Hepatocyte (in vitro differentiated cells): Measurements from ENCODE around the gene ANKS1B. TPM values are rescaled to one million over a fixed set of nuclear protein-coding genes. Genes with fewer than 3 reads are reported as not detected.

Source experiments
- DNase-seq: peaks from one replicate; pipeline ENCODE4 v3.0.0-alpha.2; 2016; ENCODE audit warnings: low spot score
- H2AFZ ChIP-seq: fragments of 200-600 bp; sonication (generic); 2 replicates; pipeline ENCODE4 v1.6.0; 2016; ENCODE audit warnings: antibody characterized with exemption, mild to moderate bottlenecking
- H3K27ac ChIP-seq: fragments of 200-600 bp; sonication (generic); 2 replicates; pipeline ENCODE4 v1.5.1; 2016; ENCODE audit warnings: mild to moderate bottlenecking
- H3K27me3 ChIP-seq: fragments of 200-600 bp; sonication (generic); 2 replicates; pipeline ENCODE4 v1.6.1; 2016
- H3K36me3 ChIP-seq: fragments of 200-600 bp; sonication (generic); replicated peaks from 2 replicates; pipeline ENCODE4 v1.5.1; 2016; ENCODE audit warnings: low read depth; ENCODE audit not compliant: insufficient read depth
- H3K4me1 ChIP-seq: fragments of 200-600 bp; sonication (generic); 2 replicates; pipeline ENCODE4 v1.5.1; 2016; ENCODE audit warnings: mild to moderate bottlenecking, moderate library complexity; ENCODE audit not compliant: insufficient read depth
- H3K4me2 ChIP-seq: fragments of 200-600 bp; sonication (generic); 2 replicates; pipeline ENCODE4 v1.6.0; 2016
- H3K4me3 ChIP-seq: fragments of 200-600 bp; sonication (generic); 2 replicates; pipeline ENCODE4 v1.5.1; 2016; ENCODE audit warnings: mild to moderate bottlenecking
- H3K79me2 ChIP-seq: fragments of 200-600 bp; sonication (generic); 2 replicates; pipeline ENCODE4 v1.6.0; 2017; ENCODE audit warnings: mild to moderate bottlenecking
- H3K9me2 ChIP-seq: fragments of 200-600 bp; sonication (generic); replicated peaks from 2 replicates; pipeline ENCODE4 v1.6.0; 2017; ENCODE audit warnings: mild to moderate bottlenecking; ENCODE audit not compliant: insufficient read depth
- H3K9me3 ChIP-seq: fragments of 200-600 bp; sonication (generic); 2 replicates; pipeline ENCODE4 v1.5.1; 2016; ENCODE audit warnings: low read depth, mild to moderate bottlenecking
- H4K20me1 ChIP-seq: fragments of 200-600 bp; sonication (generic); 2 replicates; pipeline ENCODE4 v1.6.0; 2016; ENCODE audit warnings: mild to moderate bottlenecking; ENCODE audit not compliant: insufficient read depth, poor library complexity, severe bottlenecking
- EZH2 ChIP-seq: fragments of 200-600 bp; sonication (generic); IDR thresholded peaks from 2 replicates; pipeline ENCODE4 v1.6.1; 2016; ENCODE audit warnings: antibody characterized with exemption, mild to moderate bottlenecking, borderline replicate concordance
- EZH2phosphoT487 ChIP-seq: fragments of 200-600 bp; sonication (generic); IDR thresholded peaks from one replicate; pipeline ENCODE4 v1.6.1; 2018; ENCODE audit warnings: antibody characterized with exemption, mild to moderate bottlenecking, low read depth, moderate library complexity; ENCODE audit not compliant: unreplicated experiment, severe bottlenecking
- WGBS: methylation state at CpG from one replicate; pipeline ENCODE4 v1.1.6; 2016; ENCODE audit warnings: low lambda C conversion rate; ENCODE audit errors: missing lambda C conversion rate; 5-methylcytosine and 5-hydroxymethylcytosine counted together
- polyA plus RNA-seq: library from polyadenylated mRNA; unstranded; fragments of >200 nt; fragmentation: Nextera tagmentation; extraction: Ambion mirVana; gene quantifications from 2 replicates; pipeline ENCODE4 v1.2.1, GENCODE V29; 2016
- total RNA-seq: library from RNA; depleted of rRNA; stranded (reverse); fragments of >200 nt; gene quantifications from 2 replicates; pipeline ENCODE4 v1.2.3, GENCODE V29; 2014
- TF ChIP-seq, protein P1 (sequence below): fragments of 200-600 bp; sonication (generic); IDR thresholded peaks from 2 replicates; pipeline ENCODE4 v1.5.1; 2016; ENCODE audit warnings: antibody characterized with exemption, mild to moderate bottlenecking; ENCODE audit not compliant: poor library complexity

The ANKS1B gene
- total and polyA plus RNA-seq, 2 experiments from 2014 or later, result 1.6 to 2.2 TPM

DNA sequence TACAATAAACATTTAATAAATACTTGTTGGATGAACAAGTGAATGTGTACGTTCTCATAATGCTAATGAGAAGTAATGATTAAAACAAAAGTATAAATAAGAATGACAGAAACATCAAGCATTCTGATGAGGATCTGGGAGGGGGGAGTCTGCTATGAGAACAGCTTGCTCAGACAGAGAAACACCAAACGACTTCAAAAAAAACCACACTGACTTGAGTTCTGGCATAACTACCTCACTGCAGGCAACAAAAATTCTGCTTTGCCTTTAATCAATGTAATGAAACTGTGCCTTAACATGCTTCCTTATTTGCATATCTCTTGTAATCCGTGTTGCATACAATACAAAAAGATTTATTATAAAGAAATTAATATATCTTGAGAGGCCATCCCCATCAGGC, 632.5 kb downstream of the ANKS1B start:
- no peaks in the 10 kb centered on the region for H3K9me2 ChIP-seq
- no peak overlapping the region for H3K27ac ChIP-seq
- no peaks in the 10 kb centered on the region for H3K36me3 ChIP-seq
- no peak for DNase-seq
- H2AFZ ChIP-seq, result no peak overlapping the region
- no peak overlapping the region for H3K4me3 ChIP-seq
- H3K4me2 ChIP-seq, result no peak overlapping the region
- no peaks in the 10 kb centered on the region for H3K79me2 ChIP-seq
- TF ChIP-seq EZH2phosphoT487 (no peak), EZH2 (no peak)
- TF ChIP-seq, protein P1, sequence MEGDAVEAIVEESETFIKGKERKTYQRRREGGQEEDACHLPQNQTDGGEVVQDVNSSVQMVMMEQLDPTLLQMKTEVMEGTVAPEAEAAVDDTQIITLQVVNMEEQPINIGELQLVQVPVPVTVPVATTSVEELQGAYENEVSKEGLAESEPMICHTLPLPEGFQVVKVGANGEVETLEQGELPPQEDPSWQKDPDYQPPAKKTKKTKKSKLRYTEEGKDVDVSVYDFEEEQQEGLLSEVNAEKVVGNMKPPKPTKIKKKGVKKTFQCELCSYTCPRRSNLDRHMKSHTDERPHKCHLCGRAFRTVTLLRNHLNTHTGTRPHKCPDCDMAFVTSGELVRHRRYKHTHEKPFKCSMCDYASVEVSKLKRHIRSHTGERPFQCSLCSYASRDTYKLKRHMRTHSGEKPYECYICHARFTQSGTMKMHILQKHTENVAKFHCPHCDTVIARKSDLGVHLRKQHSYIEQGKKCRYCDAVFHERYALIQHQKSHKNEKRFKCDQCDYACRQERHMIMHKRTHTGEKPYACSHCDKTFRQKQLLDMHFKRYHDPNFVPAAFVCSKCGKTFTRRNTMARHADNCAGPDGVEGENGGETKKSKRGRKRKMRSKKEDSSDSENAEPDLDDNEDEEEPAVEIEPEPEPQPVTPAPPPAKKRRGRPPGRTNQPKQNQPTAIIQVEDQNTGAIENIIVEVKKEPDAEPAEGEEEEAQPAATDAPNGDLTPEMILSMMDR, result no peak
- no peaks in the 10 kb centered on the region for H4K20me1 ChIP-seq
- no peaks in the 10 kb centered on the region for H3K9me3 ChIP-seq
- 68% methylated on average over 3 of the region's 3 CpGs for WGBS
- no peaks in the 10 kb centered on the region for H3K27me3 ChIP-seq
- H3K4me1 ChIP-seq, result no peaks in the 10 kb centered on the region

DNA sequence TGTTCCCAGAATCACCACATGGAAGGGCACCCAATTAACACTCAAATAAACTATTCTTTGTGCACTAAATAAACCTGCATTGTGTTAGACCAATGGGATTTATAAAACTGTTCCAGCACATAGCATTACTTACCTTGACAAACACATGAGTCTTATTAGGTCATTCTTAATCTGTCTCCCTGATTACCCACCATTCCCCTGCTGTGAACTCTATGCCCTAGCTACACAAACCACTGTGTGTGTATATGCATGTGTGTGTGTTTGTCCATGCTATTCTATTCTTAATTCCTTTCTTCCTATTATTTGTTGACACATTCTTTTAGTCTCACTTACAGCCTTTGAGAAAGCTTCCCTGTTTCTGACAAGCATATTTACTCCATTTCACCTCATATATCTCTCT, 640.8 kb downstream of the ANKS1B start:
- Histone ChIP-seq H3K4me2 (no peak overlapping the region), H3K4me3 (no peak overlapping the region), H3K27me3 (no peaks in the 10 kb centered on the region), H3K27ac (no peak overlapping the region), H3K4me1 (no peaks in the 10 kb centered on the region), H4K20me1 (no peaks in the 10 kb centered on the region), H2AFZ (no peak overlapping the region), H3K9me3 (no peaks in the 10 kb centered on the region), H3K36me3 (no peaks in the 10 kb centered on the region), H3K79me2 (no peaks in the 10 kb centered on the region), H3K9me2 (no peaks in the 10 kb centered on the region)
- no peak for DNase-seq
- TF ChIP-seq EZH2 (no peak), EZH2phosphoT487 (no peak)
- TF ChIP-seq, protein P1, result no peak

DNA sequence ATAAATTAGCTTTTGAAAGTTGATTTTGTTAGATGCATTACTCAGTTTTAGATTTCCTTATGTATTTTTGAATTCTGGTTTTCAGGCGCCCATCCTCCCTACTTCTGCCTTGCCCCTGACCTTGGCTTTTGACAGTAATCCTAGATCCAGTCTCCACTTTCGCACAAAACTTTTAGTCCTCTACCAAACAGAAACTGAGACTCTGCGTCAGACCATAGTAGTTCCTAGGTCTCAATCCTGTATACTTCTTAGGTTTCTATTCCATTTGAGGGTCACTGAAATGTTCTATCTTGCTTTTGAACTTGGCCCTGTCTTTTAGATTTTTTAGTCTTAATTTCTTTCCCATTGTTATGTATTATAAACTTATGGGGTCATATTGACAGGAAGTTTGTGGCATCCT, 645.1 kb downstream of the ANKS1B start:
- H3K4me3 ChIP-seq, result no peak overlapping the region
- H3K36me3 ChIP-seq, result no peaks in the 10 kb centered on the region
- no peak overlapping the region for H2AFZ ChIP-seq
- no peak overlapping the region for H3K27ac ChIP-seq
- H3K4me2 ChIP-seq, result no peak overlapping the region
- H3K9me2 ChIP-seq, result no peaks in the 10 kb centered on the region
- H3K4me1 ChIP-seq, result no peaks in the 10 kb centered on the region
- H3K27me3 ChIP-seq, result no peaks in the 10 kb centered on the region
- no peaks in the 10 kb centered on the region for H3K79me2 ChIP-seq
- DNase-seq, result no peak
- TF ChIP-seq EZH2phosphoT487 (no peak), EZH2 (no peak)
- TF ChIP-seq, protein P1, result no peak
- H4K20me1 ChIP-seq, result no peaks in the 10 kb centered on the region
- H3K9me3 ChIP-seq, result no peaks in the 10 kb centered on the region
- 93% methylated on average over 3 of the region's 3 CpGs for WGBS
